ACC112 (cell line): ENCODE data around the gene TTBK2.

Experiments used
- H2AFZ ChIP-seq: fragments of 200-600 bp; sonication (generic); one replicate; pipeline ENCODE4 v1.6.0; 2017; ENCODE audit warnings: antibody characterized with exemption, low read length; ENCODE audit not compliant: unreplicated experiment
- H3K27ac ChIP-seq: fragments of 200-600 bp; sonication (generic); 2 replicates; pipeline ENCODE4 v1.5.1; 2014; ENCODE audit warnings: low read depth, mild to moderate bottlenecking, antibody characterized with exemption, low read length, moderate library complexity
- H3K27me3 ChIP-seq: fragments of 200-600 bp; sonication (generic); 2 replicates; pipeline ENCODE4 v1.6.1; 2014; ENCODE audit warnings: mild to moderate bottlenecking, antibody characterized with exemption, low read length, moderate library complexity, mixed read lengths; ENCODE audit not compliant: insufficient read depth
- H3K36me3 ChIP-seq: fragments of 200-600 bp; sonication (generic); 2 replicates; pipeline ENCODE4 v1.6.1; 2016; ENCODE audit warnings: mild to moderate bottlenecking, antibody characterized with exemption, low read length, moderate library complexity, mixed read lengths; ENCODE audit not compliant: insufficient read depth
- H3K4me1 ChIP-seq: fragments of 200-600 bp; sonication (generic); one replicate; pipeline ENCODE4 v1.6.1; 2016; ENCODE audit warnings: low read length, mixed read lengths; ENCODE audit not compliant: insufficient read depth, unreplicated experiment, control insufficient read depth
- H3K4me3 ChIP-seq: fragments of 200-600 bp; sonication (generic); 2 replicates; pipeline ENCODE4 v1.5.1; 2014; ENCODE audit warnings: mild to moderate bottlenecking, low read depth, low read length
- H3K79me2 ChIP-seq: fragments of 200-600 bp; sonication (generic); one replicate; pipeline ENCODE4 v1.6.0; 2016; ENCODE audit warnings: low read length; ENCODE audit not compliant: control insufficient read depth, unreplicated experiment, insufficient read depth

TTBK2 gene

DNA sequence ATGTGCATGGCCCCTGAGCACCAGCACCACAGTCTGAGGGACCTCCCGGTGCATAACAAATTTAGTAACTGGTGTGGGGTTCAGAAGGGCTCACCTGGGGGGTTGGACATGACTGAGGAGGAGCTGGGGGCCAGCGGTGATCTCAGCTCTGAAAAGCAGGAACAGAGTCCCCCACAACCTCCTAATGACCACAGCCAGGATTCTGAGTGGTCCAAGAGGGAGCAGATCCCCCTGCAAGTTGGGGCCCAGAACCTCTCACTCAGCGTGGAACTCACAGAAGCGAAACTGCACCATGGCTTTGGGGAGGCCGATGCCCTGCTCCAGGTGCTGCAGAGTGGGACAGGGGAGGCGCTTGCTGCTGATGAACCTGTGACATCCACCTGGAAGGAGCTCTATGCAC lies 226.6 kb downstream of the TTBK2 start:
- H3K27ac ChIP-seq = no peak overlapping the region
- H2AFZ ChIP-seq = no peak overlapping the region
- H3K79me2 ChIP-seq = no peaks in the 10 kb centered on the region
- no peaks in the 10 kb centered on the region for H3K4me1 ChIP-seq
- H3K36me3 ChIP-seq = no peaks in the 10 kb centered on the region
- no peak overlapping the region for H3K4me3 ChIP-seq
- no peaks in the 10 kb centered on the region for H3K27me3 ChIP-seq

DNA sequence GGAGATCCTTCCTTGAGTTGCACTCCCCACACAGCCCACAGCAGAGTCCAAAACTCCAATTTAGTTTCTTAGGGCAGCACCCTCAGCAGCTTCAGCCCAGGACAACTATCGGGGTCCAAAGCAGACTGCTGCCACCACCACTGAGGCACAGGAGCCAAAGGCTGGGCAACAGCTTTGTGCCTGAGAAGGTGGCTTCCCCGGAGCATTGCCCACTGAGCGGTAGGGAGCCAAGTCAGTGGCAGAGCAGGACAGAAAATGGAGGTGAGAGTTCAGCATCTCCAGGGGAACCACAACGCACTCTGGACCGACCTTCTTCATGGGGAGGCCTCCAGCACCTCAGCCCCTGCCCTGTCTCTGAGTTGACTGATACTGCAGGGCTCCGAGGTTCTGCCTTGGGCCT lies 227.1 kb downstream of the TTBK2 start:
- H3K36me3 ChIP-seq = no peaks in the 10 kb centered on the region

DNA sequence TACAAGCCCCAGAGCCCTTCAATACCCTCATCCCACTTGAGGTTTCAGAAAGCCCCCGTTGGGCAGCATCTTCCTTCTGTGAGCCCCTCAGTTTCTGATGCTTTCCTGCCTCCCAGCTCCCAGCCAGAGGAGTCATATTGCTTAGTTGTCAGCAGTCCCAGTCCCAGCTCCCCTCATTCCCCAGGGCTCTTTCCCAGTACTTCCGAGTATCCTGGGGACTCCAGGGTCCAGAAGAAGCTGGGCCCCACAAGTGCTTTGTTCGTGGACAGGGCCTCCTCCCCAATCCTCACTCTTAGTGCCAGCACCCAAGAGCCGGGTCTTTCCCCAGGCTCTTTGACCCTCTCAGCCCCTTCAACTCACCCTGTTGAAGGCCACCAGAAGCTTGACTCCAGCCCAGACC lies 227.6 kb downstream of the TTBK2 start:
- no peaks in the 10 kb centered on the region for H3K27me3 ChIP-seq
- H2AFZ ChIP-seq = no peak overlapping the region
- no peaks in the 10 kb centered on the region for H3K79me2 ChIP-seq
- H3K36me3 ChIP-seq = no peaks in the 10 kb centered on the region
- no peak overlapping the region for H3K4me3 ChIP-seq
- H3K4me1 ChIP-seq = no peaks in the 10 kb centered on the region
- no peak overlapping the region for H3K27ac ChIP-seq

More for the DNA sequence above, 227.1 kb downstream of the TTBK2 start:
- Histone ChIP-seq H3K27ac (no peak overlapping the region), H3K4me1 (no peaks in the 10 kb centered on the region), H2AFZ (no peak overlapping the region), H3K27me3 (no peaks in the 10 kb centered on the region), H3K4me3 (no peak overlapping the region), H3K79me2 (no peaks in the 10 kb centered on the region)

DNA sequence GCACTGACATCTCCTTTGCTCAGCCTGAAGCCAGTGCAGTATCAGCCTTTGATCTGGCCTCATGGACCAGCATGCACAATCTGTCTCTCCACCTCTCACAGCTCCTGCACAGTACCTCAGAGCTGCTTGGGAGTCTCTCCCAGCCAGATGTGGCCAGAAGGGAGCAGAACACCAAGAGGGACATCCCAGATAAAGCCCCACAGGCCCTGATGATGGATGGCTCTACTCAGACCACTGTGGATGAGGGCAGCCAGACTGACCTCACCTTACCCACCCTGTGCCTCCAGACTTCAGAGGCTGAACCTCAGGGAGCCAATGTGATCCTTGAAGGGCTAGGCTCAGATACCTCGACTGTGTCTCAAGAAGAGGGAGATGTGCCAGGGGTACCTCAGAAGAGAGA lies 228.0 kb downstream of the TTBK2 start:
- H3K4me1 ChIP-seq = no peaks in the 10 kb centered on the region
- H3K4me3 ChIP-seq = no peak overlapping the region
- no peak overlapping the region for H3K27ac ChIP-seq
- H3K79me2 ChIP-seq = no peaks in the 10 kb centered on the region
- H3K36me3 ChIP-seq = no peaks in the 10 kb centered on the region
- H2AFZ ChIP-seq = no peak overlapping the region
- no peaks in the 10 kb centered on the region for H3K27me3 ChIP-seq

DNA sequence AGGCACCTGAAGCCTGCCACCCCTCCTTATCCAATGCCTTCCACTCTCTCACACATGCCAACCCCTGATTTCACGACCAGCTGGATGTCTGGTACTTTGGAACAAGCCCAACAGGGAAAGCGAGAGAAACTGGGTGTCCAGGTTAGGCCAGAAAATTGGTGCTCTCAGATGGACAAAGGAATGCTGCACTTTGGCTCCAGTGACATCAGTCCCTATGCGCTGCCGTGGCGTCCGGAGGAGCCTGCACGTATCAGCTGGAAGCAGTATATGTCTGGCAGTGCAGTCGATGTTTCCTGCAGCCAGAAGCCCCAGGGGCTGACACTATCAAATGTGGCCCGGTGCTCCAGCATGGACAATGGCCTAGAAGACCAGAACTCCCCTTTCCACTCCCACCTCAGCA lies 228.8 kb downstream of the TTBK2 start:
- peaks cover 5% of the 10 kb centered on the region; the same call in 1 of the 2 replicates for H3K36me3 ChIP-seq

DNA sequence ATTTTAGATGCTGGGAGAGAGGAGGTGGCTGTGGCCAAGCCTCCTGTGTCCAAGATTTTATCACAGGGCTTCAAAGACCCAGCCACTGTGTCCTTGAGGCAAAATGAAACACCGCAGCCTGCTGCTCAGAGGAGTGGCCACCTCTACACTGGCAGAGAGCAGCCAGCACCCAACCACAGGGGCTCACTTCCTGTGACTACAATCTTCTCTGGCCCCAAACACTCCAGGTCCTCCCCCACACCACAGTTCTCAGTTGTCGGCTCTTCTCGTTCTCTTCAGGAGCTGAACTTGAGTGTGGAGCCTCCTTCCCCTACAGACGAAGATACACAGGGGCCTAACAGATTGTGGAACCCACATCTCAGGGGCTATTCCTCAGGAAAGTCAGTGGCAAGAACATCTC lies 229.3 kb downstream of the TTBK2 start:
- H3K79me2 ChIP-seq = no peaks in the 10 kb centered on the region
- no peaks in the 10 kb centered on the region for H3K4me1 ChIP-seq
- no peak overlapping the region for H2AFZ ChIP-seq
- H3K4me3 ChIP-seq = no peak overlapping the region
- peaks cover 5% of the 10 kb centered on the region; the same call in 1 of the 2 replicates for H3K36me3 ChIP-seq
- no peaks in the 10 kb centered on the region for H3K27me3 ChIP-seq
- H3K27ac ChIP-seq = no peak overlapping the region

More for the DNA sequence above, 228.8 kb downstream of the TTBK2 start:
- Histone ChIP-seq H3K4me3 (no peak overlapping the region), H3K4me1 (no peaks in the 10 kb centered on the region), H3K79me2 (no peaks in the 10 kb centered on the region), H2AFZ (no peak overlapping the region), H3K27ac (no peak overlapping the region), H3K27me3 (no peaks in the 10 kb centered on the region)
